Raji (cell line): Measurements from ENCODE around the gene PNLIPRP2.

Experiments
- POLR2A ChIP-seq: IDR thresholded peaks from 2 replicates; pipeline ENCODE4 v1.6.1; 2011; ENCODE audit warnings: low read depth, low read length, control low read depth; ENCODE audit not compliant: insufficient read depth

Gene PNLIPRP2

DNA sequence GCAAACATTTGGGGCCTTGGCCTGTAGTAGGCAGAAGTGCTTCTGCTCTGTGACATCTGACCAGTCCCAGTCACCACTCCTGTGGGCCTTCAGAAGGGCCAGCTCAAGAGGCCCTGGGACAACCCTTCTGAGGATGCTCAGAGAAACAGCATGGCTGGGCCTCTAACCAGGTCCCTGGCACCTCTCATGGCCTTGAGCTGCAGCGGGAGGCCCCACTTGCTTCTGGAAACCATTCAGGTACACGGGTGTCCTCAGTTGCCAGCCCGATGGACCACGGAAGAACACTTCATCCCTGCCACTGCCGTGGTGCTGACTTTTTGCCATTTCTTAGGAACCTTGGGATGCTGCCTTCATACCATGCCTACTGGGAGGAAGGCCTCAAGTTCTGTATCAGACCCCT lies 64.0 kb downstream of the PNLIPRP2 start:
- no peak for TF ChIP-seq POLR2A

DNA sequence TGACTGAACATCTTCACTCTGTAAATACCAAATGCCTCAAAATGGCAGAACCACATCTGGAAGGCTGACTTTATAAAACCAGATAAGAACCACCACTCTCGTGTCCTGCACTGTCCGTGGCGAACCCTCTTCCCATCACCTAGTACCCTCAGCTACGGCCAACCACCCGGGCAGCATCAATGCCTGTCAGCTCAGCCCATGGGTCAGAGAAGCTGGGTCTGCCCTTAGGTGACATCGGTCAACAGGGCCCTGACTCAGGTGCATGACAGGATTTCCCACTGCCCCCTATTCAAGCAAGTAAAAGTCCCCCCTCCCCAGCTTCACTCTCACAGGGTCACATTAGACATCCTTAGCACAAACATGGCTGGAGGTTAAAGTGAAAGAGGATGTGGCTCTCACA lies 65.1 kb downstream of the PNLIPRP2 start:
- TF ChIP-seq POLR2A: no peak

DNA sequence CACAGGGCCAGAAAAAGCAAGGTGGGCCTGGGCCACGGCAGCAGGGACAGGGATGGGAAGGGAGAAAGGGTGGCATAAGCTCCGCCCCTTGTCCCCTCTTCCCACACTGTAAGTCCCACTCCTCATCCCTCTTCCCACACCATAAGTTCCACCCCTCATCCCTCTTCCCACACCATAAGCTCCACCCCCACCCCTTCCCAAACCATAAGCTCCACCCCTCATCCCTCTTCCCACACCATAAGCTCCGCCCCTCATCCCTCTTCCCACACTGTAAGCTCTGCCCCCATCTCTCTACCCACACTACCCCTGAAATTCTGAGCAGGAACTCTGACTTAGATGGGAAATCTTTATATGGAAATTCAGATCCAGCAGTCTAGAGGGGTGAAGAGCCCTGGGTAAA lies 65.9 kb downstream of the PNLIPRP2 start:
- TF ChIP-seq POLR2A: no peak

DNA sequence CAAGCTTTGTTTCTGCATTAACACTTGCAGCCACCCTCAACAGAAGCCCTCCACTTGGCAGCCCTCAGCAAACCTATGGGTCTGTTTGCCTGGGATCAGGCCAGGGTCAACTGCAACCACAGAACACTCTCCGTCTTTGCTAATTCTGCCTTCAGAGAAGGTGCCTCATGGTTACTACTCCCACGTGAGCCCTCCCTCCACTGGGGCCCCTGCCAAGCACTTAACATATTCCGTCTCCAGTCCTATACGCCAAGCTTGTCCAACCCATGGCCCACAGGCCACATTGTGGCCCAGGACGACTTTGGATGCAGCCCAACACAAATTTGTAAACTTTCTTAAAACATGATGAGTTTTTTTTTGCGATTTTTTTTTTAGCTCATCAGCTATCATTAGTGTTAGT lies 66.9 kb downstream of the PNLIPRP2 start:
- TF ChIP-seq POLR2A: no peak

GRCh38 chr10:116688241-116688711 lies 67.5 kb downstream of the PNLIPRP2 start:
- TF ChIP-seq POLR2A: no peak

- no peak for TF ChIP-seq POLR2A
Measured at GRCh38 chr10:116688741-116689495, 68.2 kb downstream of the PNLIPRP2 start.

DNA sequence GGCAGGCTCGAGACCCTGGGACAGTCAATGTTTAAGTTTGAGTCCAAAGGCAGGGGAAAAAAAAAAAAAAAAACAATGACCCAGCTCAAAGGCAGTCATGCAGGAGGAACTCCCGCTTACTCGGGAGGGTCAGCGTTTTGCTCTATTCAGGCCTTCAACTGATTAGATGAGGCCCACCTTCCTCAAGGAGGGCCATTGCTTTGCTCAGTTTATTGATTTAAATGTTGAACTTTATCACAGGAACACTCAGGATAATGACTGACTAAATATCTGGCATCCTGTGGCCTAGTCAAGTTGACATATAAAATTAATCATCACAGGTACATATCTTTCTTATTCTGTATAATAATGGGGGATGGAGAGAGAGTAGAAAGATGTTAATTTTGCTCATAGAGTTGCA lies 69.0 kb downstream of the PNLIPRP2 start:
- TF ChIP-seq POLR2A: no peak

DNA sequence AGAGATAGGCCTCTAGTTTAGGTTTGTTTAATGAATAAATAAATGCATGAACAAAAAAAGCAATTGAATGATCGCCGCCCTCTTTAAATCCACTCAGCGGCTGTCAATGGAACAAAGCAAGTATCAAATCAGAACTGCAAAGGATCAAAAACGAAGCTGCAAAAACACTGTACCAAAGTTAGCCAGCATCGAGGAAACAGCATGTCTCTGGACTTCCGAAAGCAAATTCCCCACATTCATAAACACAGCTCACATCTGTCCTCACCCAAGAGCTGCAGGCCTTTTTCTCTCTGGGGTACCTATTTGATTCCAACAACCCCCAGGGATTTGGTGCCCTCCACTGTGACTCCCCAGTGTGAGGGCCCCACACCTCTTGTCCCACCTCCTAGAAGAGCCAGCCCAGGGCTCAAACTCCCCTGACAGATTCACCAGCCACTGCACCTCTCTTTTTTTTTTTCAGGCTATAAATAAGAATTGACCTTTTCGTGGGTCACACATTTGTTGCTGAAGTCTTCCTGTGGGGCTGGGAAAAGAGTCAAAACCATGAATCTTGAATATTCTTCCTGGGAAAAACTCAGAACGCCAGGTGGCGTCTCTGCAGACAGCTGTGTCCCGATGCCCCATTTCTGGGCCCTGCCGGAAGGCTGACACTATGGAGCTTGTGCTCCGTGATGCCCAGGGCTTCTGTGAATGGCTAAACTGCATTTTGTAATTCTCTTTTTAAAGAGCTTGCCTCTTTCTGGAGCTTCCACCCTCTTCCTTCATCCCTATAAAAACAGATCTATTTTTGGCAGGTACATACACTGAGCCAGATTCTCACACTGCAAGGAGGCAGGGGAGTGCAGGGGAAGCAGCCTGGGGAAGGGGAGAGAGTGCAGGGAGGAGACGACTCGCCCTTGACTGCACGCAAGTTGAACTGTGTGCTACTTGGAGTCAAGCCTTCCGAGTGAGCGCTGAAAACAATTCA lies 69.9 kb downstream of the PNLIPRP2 start:
- no peak for TF ChIP-seq POLR2A

- no peak for TF ChIP-seq POLR2A
Measured at GRCh38 chr10:116691635-116692034, 70.9 kb downstream of the PNLIPRP2 start.

DNA sequence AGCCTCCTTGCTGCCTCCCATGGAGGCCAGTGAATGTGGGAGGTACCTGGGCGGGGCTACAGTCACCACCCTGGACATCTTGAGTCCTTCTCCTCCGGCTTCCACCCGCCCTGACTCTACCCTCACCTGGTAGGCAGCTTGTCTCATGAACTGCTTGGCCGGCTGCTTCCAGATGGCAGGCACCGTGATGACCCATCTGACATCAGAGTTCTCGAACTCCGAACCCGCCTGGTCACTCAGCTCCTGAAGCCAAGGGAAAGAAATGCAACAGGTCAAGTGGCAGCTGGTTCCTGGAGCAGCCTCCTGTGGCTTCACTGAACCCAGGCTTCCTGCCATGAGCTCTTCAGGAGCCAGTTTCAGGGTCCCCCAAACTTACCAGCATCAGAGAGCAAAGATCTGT lies 71.5 kb downstream of the PNLIPRP2 start:
- TF ChIP-seq POLR2A: no peak

DNA sequence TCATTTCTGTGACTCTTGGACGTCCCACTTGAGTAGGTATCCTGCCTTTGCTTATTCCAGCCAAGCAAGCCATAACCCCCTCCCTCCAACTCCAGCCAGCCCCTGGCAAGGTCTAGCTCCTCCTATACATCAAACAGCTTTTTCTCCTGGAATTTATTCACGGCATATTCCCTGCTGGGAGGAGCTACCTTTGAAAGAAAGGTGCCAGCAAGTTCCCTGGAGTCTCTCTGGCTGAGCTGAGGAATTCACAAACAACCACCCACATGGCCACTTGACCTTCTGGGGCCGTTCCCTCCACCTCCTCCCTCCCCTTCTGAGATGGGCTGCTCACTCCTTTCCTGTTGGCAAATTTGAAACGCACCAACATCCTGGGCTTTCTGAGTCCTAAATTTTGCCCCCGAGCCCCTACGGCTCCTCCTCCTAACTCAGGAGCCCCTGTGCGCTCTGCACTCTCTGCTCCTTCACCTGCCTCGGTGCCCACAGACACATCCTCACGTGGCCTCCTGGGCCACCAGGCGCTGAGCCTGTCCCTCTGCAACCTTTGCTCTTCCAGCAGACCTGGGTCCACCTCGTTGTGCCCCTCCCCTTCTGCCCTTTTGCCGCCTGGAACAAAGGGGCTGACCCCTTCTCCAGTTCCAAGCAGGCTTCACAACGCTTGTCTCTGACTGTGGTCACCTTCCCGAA lies 73.6 kb downstream of the PNLIPRP2 start:
- TF ChIP-seq POLR2A: no peak
